ENCODE data around the gene TENM3. TPM values are rescaled to one million over a fixed set of nuclear protein-coding genes. Genes with fewer than 3 reads are reported as not detected.
"Not testable (repeated sequence)": the region's sequence is repeated elsewhere in the genome, so short reads cannot be mapped to it uniquely, and the experiment has no call there.

TENM3 gene
- total RNA-seq = 24.2 and 26.4 TPM in 2 replicates

DNA sequence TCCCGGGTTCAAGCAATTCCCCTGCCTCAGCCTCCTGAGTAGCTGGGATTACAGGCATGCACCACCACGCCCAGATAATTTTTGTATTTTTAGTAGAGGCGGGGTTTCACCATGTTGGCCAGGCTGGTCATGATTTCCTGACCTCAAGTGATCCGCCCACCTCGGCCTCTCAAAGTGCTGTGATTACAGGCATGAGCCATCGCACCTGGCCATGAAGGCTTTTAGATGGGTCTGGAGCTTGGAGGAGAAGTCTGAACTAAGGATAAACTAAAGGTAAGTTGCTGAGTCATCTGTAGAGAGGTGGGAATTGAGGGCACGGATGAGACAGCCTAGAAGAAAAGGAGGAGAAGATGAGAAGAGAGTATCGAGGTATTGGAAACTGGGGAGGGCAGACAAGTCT is at the start of gene TENM3:
TENM3 (plus strand) TSS at position 199 of the 400 bp plus-strand sequence. CDS start 80,619 bp downstream, outside the sequence.
- DNase-seq (ENCODE audit: low read depth); H3K4me3 ChIP-seq (ENCODE audit: low read depth, low read length): not testable (repeated sequence)

GRCh38 chr4:182194091-182194824 is 48.9 kb upstream of the TENM3 start:
- TF ChIP-seq, protein P1, sequence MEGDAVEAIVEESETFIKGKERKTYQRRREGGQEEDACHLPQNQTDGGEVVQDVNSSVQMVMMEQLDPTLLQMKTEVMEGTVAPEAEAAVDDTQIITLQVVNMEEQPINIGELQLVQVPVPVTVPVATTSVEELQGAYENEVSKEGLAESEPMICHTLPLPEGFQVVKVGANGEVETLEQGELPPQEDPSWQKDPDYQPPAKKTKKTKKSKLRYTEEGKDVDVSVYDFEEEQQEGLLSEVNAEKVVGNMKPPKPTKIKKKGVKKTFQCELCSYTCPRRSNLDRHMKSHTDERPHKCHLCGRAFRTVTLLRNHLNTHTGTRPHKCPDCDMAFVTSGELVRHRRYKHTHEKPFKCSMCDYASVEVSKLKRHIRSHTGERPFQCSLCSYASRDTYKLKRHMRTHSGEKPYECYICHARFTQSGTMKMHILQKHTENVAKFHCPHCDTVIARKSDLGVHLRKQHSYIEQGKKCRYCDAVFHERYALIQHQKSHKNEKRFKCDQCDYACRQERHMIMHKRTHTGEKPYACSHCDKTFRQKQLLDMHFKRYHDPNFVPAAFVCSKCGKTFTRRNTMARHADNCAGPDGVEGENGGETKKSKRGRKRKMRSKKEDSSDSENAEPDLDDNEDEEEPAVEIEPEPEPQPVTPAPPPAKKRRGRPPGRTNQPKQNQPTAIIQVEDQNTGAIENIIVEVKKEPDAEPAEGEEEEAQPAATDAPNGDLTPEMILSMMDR (IDR thresholded peaks at IDR 0.05; ENCODE audit: insufficient read depth, low read depth, low read length) = no peak
- no peak overlapping the region for H3K4me3 ChIP-seq (ENCODE audit: low read depth, low read length)
- DNase-seq (ENCODE audit: low read depth) = no peak

GRCh38 chr4:182197611-182198010 is 45.6 kb upstream of the TENM3 start:
- no peak overlapping the region for H3K4me3 ChIP-seq (ENCODE audit: low read depth, low read length)
- TF ChIP-seq, protein P1 (IDR thresholded peaks at IDR 0.05; ENCODE audit: insufficient read depth, low read depth, low read length) = no peak
- DNase-seq (ENCODE audit: low read depth) = no peak

GRCh38 chr4:182201871-182202270 is 41.3 kb upstream of the TENM3 start:
- DNase-seq (ENCODE audit: low read depth) = no peak
- TF ChIP-seq, protein P1 (IDR thresholded peaks at IDR 0.05; ENCODE audit: insufficient read depth, low read depth, low read length) = no peak
- no peak overlapping the region for H3K4me3 ChIP-seq (ENCODE audit: low read depth, low read length)

DNA sequence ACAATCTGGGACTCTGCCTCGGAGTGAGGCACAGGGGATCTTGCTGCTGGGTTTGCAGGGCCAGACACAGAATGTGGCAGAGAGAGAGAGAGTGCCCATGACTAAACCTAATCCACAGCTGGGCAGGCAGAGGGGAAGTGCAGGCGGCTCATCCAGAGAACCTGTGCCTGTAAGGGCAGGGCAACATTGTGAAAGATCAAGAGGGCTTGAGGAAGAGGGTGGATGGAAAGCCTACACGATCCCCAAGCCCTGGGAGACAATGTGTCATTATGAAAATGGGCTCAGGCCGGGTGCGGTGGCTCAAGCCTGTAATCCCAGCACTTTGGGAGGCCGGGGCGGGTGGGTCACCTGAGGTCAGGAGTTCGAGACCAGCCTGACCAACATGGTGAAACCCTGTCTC is 40.6 kb upstream of the TENM3 start:
- TF ChIP-seq, protein P1 (IDR thresholded peaks at IDR 0.05; ENCODE audit: insufficient read depth, low read depth, low read length) = no peak
- DNase-seq (ENCODE audit: low read depth) = no peak
- no peak overlapping the region for H3K4me3 ChIP-seq (ENCODE audit: low read depth, low read length)

GRCh38 chr4:182203872-182204411 is 39.3 kb upstream of the TENM3 start:
- no peak for DNase-seq (ENCODE audit: low read depth)
- TF ChIP-seq, protein P1 (IDR thresholded peaks at IDR 0.05; ENCODE audit: insufficient read depth, low read depth, low read length) = no peak
- no peak overlapping the region for H3K4me3 ChIP-seq (ENCODE audit: low read depth, low read length)

DNA sequence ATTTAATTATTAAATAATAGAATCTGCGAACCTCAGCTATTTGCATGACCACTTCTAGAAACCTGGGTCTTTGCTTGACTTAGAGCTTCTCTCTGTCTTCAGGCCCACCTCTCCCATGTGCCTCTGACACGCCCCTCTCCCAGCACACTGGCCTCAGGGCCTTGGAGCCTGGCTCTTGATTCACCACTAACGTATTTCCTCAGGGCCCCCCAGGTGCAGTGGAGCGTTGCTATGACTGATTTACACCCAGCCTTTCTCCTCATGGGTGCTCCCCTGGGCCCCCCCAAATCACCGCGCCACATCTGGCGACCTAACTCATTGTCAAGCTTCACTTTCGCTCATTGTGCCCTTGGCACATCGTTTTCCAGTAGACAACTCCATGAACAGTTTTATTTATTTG is 37.9 kb upstream of the TENM3 start:
- H3K4me3 ChIP-seq (ENCODE audit: low read depth, low read length) = no peak overlapping the region
- DNase-seq (ENCODE audit: low read depth) = no peak
- TF ChIP-seq, protein P1 (IDR thresholded peaks at IDR 0.05; ENCODE audit: insufficient read depth, low read depth, low read length) = no peak
